Esophagus squamous epithelium (tissue), 4 donors: ENCODE measurements around the gene ERC2.

Experiments used
- POLR2A ChIP-seq, 4 donors: fragments of 450-650 bp; IDR thresholded peaks; one replicate each; pipeline ENCODE4 v1.6.1; 2017; ENCODE audit warnings: antibody characterized with exemption in 4 of 4, mild to moderate bottlenecking in 4 of 4, moderate library complexity in 3 of 4
- TF ChIP-seq, protein P1 (sequence below), 6 experiments: fragments of 450-650 bp in 4 of 6; fragments of 200-600 bp in 2 of 6; sonication (generic) in 2 of 6; IDR thresholded peaks; one replicate each; pipeline ENCODE4 v1.5.1; 2016 to 2019; ENCODE audit warnings: antibody characterized with exemption in 6 of 6, mild to moderate bottlenecking in 4 of 6, moderate library complexity in 4 of 6

DNA sequence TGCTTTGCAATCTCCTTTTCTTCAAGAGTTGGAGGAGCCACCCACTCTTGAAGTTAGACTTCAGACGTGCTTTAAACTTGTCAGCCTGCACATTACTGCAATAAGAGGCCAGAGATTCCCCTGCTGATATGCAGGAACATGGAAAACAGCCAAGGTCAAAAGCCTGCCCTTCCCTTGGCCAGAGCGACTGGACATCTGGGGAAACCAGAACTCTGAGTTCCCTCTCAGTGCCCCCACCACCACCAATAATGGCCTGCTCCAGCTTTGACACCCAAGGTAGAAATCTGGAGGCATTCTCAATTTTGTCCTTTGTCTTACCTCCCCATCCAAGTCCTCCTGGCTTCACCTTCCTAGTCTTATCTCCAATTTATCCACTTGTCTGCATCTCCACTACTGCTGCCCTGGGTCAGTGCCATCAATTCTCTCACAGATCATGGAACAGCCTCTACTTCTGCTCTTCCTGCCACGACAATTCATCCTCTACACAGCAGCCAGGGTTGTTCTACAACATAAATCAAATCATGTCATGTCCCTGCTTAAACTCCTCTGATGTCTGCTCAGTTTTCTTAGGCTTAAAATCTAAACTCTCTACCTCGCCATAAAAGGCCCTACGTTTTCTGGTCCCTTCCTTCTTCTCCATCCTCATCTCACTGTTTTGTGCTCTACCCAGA is 789.6 kb downstream of the ERC2 start:
- no peak for TF ChIP-seq POLR2A (IDR thresholded peaks at IDR 0.05)
- TF ChIP-seq, protein P1, sequence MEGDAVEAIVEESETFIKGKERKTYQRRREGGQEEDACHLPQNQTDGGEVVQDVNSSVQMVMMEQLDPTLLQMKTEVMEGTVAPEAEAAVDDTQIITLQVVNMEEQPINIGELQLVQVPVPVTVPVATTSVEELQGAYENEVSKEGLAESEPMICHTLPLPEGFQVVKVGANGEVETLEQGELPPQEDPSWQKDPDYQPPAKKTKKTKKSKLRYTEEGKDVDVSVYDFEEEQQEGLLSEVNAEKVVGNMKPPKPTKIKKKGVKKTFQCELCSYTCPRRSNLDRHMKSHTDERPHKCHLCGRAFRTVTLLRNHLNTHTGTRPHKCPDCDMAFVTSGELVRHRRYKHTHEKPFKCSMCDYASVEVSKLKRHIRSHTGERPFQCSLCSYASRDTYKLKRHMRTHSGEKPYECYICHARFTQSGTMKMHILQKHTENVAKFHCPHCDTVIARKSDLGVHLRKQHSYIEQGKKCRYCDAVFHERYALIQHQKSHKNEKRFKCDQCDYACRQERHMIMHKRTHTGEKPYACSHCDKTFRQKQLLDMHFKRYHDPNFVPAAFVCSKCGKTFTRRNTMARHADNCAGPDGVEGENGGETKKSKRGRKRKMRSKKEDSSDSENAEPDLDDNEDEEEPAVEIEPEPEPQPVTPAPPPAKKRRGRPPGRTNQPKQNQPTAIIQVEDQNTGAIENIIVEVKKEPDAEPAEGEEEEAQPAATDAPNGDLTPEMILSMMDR (IDR thresholded peaks at IDR 0.05): no peak
